Spinal cord (tissue), 10 donors: ENCODE results near the gene DHX9. TPM values are rescaled to one million over a fixed set of nuclear protein-coding genes. Genes with fewer than 3 reads are reported as not detected.

Experiments used
- DNase-seq, 6 donors: peaks; one replicate each; pipeline versions ENCODE4 v3.0.0 to v3.0.0-alpha.2; 2013 to 2015; ENCODE audit warnings: low spot score in 6 of 6, low read depth in 4 of 6
- H3K27ac ChIP-seq: one replicate; pipeline ENCODE4 v1.5.1; 2013; ENCODE audit warnings: low read depth, low read length, control low read depth
- H3K27me3 ChIP-seq: one replicate; pipeline ENCODE4 v1.6.1; 2013; ENCODE audit warnings: low read length; ENCODE audit not compliant: control insufficient read depth, insufficient read depth
- H3K36me3 ChIP-seq: one replicate; pipeline ENCODE4 v1.6.1; 2013; ENCODE audit warnings: low read length; ENCODE audit not compliant: control insufficient read depth, insufficient read depth
- H3K4me1 ChIP-seq: one replicate; pipeline ENCODE4 v1.6.1; 2013; ENCODE audit warnings: low read length; ENCODE audit not compliant: control insufficient read depth, insufficient read depth
- H3K4me3 ChIP-seq: one replicate; pipeline ENCODE4 v1.5.1; 2013; ENCODE audit warnings: low read depth, low read length, control low read depth
- H3K9me3 ChIP-seq: one replicate; pipeline ENCODE4 v1.6.1; 2013; ENCODE audit warnings: low read length; ENCODE audit not compliant: control insufficient read depth, insufficient read depth
- WGBS: methylation state at CpG from one replicate; pipeline ENCODE4 v1.1.5; 2013; ENCODE audit warnings: missing lambda C conversion rate; ENCODE audit not compliant: insufficient coverage; 5-methylcytosine and 5-hydroxymethylcytosine counted together
- polyA plus RNA-seq, 2 donors: library from polyadenylated mRNA; unstranded; fragments of 120-200 nt; gene quantifications; one replicate each; pipeline ENCODE4 v1.2.1, GENCODE V29; 2013; ENCODE audit not compliant: insufficient read length in 2 of 2
- total RNA-seq, 2 donors: library from RNA; depleted of rRNA in 1 of 2; stranded (reverse); fragments of 120-200 nt in 1 of 2; fragments of >200 nt in 1 of 2; gene quantifications; one replicate each; pipeline versions ENCODE4 v1.2.3 to v1.2.4, GENCODE V29; 2013 to 2014
- donor health status: healthy.

DHX9 gene
- total and polyA plus RNA-seq, 4 donors: 163 to 195 (median 180) TPM

DNA sequence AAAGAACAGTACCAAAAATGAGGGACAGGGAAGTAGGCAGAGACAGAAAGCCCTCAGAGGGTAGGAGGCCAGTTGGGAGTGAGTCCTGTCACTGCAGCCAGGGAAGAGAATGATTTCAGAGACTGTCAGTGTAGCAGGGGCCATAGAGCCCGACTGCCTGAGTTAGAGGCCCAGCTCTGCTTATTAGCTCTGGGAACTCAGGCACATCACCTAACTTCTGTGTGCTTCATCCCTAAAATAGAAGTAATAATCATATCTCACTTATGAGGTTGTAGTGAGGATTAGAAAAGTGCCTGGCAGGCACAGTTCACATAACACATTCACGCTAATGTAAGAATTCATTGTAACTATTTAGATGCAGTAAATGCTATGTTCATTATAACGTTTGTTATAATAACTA, 31.2 kb upstream of the DHX9 start:
- no peaks in the 10 kb centered on the region for H3K4me1 ChIP-seq
- peaks cover 10% of the 10 kb centered on the region for H3K36me3 ChIP-seq
- no peaks in the 10 kb centered on the region for H3K9me3 ChIP-seq
- 100% methylated on average over 1 of the region's 3 CpGs for WGBS
- no peaks in the 10 kb centered on the region for H3K27me3 ChIP-seq
- H3K27ac ChIP-seq: no peak overlapping the region
- H3K4me3 ChIP-seq: no peak overlapping the region
- DNase-seq: no peak

DNA sequence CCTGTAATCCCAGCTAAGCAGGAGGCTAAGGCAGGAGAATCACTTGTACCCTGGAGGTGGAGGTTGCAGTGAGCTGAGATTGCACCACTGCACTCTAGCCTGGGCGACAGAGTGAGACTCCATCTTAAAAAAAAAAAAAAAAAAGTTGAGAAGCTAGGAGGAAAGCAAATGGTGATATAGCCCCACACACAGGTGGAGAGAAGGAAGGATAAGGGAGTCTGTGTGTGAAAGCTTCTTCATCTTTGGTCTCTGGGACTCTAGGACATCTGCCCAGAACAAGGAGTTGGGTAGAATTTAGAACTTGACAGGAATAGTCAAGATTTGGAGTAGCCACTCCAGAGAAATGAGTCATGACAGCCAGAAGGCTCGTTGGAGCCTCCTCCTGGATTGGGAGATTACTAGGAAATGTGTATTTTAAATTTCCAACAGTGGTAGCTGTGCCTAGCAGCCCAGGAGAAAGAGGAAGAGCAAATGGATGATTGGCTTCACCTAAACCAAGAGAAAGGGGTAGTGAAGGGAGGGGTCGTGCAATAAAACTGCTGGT, 29.7 kb upstream of the DHX9 start:
- H3K27ac ChIP-seq: no peak overlapping the region
- peaks cover 10% of the 10 kb centered on the region for H3K36me3 ChIP-seq
- no CpG with 5 or more reads among the region's 3 CpGs for WGBS
- H3K9me3 ChIP-seq: no peaks in the 10 kb centered on the region
- no peak for DNase-seq
- H3K4me1 ChIP-seq: no peaks in the 10 kb centered on the region
- no peaks in the 10 kb centered on the region for H3K27me3 ChIP-seq
- H3K4me3 ChIP-seq: no peak overlapping the region

DNA sequence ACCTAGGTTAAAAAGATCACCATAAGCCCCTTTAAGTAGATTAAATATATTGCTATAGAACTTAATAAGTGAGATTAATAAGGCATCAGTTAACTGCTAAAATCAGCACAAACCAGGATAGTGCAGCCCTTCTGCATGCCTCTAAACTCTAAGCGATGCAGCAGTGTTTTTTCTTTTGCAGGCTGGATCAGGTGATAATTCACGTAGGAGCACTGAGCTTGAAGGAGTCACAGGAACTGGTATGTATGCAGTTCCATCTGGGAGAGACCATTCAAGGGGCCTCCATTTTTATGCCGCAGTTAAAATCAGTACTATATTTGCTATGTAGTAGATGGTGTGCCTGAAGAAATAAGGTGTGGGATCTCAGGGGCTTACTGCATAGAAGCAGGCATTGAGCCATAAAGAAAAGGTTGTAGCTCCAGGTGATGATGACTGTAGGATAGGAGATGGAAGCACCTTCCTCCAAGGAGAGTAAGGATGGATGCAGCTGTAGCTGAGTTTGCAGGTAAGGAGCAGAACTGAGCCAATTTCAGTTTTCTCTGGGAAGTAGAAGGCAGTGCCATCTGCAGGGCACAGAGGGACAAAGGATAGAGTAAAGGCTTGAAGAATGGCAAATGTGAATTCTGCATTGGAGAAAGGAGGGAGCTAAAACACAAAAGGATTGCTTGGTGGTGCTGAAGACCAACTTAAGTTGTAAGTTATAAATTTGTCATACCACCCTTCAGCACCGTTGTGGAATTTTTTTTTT, 27.0 kb upstream of the DHX9 start:
- H3K36me3 ChIP-seq: peaks cover 7% of the 10 kb centered on the region
- DNase-seq: peak in 1 of 6 donors; percentile 81
- WGBS: 92% methylated on average over 3 of the region's 4 CpGs

GRCh38 chr1:182816863-182817262, 22.3 kb upstream of the DHX9 start:
- no CpG with 5 or more reads among the region's 2 CpGs for WGBS
- no peaks in the 10 kb centered on the region for H3K9me3 ChIP-seq
- no peak overlapping the region for H3K27ac ChIP-seq
- no peaks in the 10 kb centered on the region for H3K4me1 ChIP-seq
- H3K4me3 ChIP-seq: no peak overlapping the region
- H3K27me3 ChIP-seq: no peaks in the 10 kb centered on the region
- peaks cover 3% of the 10 kb centered on the region for H3K36me3 ChIP-seq
- DNase-seq: no peak

More for the DNA sequence above, 27.0 kb upstream of the DHX9 start:
- Histone ChIP-seq H3K4me3 (no peak overlapping the region), H3K27ac (no peak overlapping the region), H3K27me3 (no peaks in the 10 kb centered on the region), H3K4me1 (no peaks in the 10 kb centered on the region), H3K9me3 (no peaks in the 10 kb centered on the region)

DNA sequence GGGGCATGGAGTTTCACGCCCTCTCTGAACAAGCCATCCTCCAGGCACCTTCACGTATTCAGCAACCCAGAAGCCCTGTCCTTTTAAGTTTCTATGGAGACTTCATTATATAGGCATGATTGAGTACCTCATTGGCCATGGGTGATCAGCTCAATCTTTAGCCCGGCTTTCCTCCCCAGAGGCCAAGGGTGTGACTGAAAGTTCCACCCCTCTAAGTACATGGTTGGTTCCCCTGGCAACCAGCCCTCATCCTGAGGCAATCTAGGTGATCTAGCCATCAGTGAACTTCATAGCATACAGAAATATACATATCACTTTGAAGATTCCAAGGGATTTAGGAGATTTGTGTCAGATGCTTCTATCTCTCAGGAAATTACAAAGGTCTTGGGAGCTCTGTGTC, 21.3 kb upstream of the DHX9 start:
- no peaks in the 10 kb centered on the region for H3K4me1 ChIP-seq
- no peak overlapping the region for H3K27ac ChIP-seq
- DNase-seq: no peak
- WGBS: 33% methylated on average over 1 of the region's 3 CpGs
- H3K4me3 ChIP-seq: no peak overlapping the region
- H3K27me3 ChIP-seq: no peaks in the 10 kb centered on the region
- peaks cover 3% of the 10 kb centered on the region for H3K36me3 ChIP-seq
- no peaks in the 10 kb centered on the region for H3K9me3 ChIP-seq

GRCh38 chr1:182823220-182823619, 15.9 kb upstream of the DHX9 start:
- WGBS: no CpG with 5 or more reads among the region's 3 CpGs
- no peaks in the 10 kb centered on the region for H3K4me1 ChIP-seq
- no peak overlapping the region for H3K4me3 ChIP-seq
- DNase-seq: no peak
- H3K27ac ChIP-seq: no peak overlapping the region
- no peaks in the 10 kb centered on the region for H3K9me3 ChIP-seq
- no peaks in the 10 kb centered on the region for H3K27me3 ChIP-seq
- no peaks in the 10 kb centered on the region for H3K36me3 ChIP-seq

GRCh38 chr1:182826892-182827291, 12.3 kb upstream of the DHX9 start:
- no peaks in the 10 kb centered on the region for H3K9me3 ChIP-seq
- no peaks in the 10 kb centered on the region for H3K4me1 ChIP-seq
- H3K36me3 ChIP-seq: no peaks in the 10 kb centered on the region
- H3K27me3 ChIP-seq: no peaks in the 10 kb centered on the region
- DNase-seq: no peak
- no peak overlapping the region for H3K4me3 ChIP-seq
- WGBS: no CpG with 5 or more reads among the region's 2 CpGs
- H3K27ac ChIP-seq: no peak overlapping the region

- Histone ChIP-seq H3K36me3 (no peaks in the 10 kb centered on the region), H3K9me3 (no peaks in the 10 kb centered on the region), H3K27ac (no peak overlapping the region), H3K4me3 (no peak overlapping the region), H3K27me3 (no peaks in the 10 kb centered on the region), H3K4me1 (no peaks in the 10 kb centered on the region)
- no peak for DNase-seq
- 92% methylated on average over 2 of the region's 5 CpGs for WGBS
These were observed 9.7 kb upstream of the DHX9 start for GRCh38 chr1:182829285-182829932.

GRCh38 chr1:182833271-182833670, 5.9 kb upstream of the DHX9 start:
- Histone ChIP-seq H3K36me3 (no peaks in the 10 kb centered on the region), H3K4me3 (no peak overlapping the region), H3K4me1 (peaks cover 1% of the 10 kb centered on the region), H3K27ac (no peak overlapping the region), H3K27me3 (no peaks in the 10 kb centered on the region), H3K9me3 (no peaks in the 10 kb centered on the region)
- no peak for DNase-seq

GRCh38 chr1:182834326-182834725, 4.8 kb upstream of the DHX9 start:
- H3K27me3 ChIP-seq: no peaks in the 10 kb centered on the region
- peaks cover 6% of the 10 kb centered on the region for H3K4me1 ChIP-seq
- 16% methylated on average over 2 of the region's 2 CpGs for WGBS
- H3K9me3 ChIP-seq: no peaks in the 10 kb centered on the region
- H3K27ac ChIP-seq: no peak overlapping the region
- H3K36me3 ChIP-seq: no peaks in the 10 kb centered on the region
- peak in 2 of 6 donors; percentile 26 to 43 for DNase-seq
- H3K4me3 ChIP-seq: no peak overlapping the region
